Measurements from ENCODE around the gene DDX54. TPM values are rescaled to one million over a fixed set of nuclear protein-coding genes. Genes with fewer than 3 reads are reported as not detected.

The DDX54 gene, protein sequence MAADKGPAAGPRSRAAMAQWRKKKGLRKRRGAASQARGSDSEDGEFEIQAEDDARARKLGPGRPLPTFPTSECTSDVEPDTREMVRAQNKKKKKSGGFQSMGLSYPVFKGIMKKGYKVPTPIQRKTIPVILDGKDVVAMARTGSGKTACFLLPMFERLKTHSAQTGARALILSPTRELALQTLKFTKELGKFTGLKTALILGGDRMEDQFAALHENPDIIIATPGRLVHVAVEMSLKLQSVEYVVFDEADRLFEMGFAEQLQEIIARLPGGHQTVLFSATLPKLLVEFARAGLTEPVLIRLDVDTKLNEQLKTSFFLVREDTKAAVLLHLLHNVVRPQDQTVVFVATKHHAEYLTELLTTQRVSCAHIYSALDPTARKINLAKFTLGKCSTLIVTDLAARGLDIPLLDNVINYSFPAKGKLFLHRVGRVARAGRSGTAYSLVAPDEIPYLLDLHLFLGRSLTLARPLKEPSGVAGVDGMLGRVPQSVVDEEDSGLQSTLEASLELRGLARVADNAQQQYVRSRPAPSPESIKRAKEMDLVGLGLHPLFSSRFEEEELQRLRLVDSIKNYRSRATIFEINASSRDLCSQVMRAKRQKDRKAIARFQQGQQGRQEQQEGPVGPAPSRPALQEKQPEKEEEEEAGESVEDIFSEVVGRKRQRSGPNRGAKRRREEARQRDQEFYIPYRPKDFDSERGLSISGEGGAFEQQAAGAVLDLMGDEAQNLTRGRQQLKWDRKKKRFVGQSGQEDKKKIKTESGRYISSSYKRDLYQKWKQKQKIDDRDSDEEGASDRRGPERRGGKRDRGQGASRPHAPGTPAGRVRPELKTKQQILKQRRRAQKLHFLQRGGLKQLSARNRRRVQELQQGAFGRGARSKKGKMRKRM
- polyA plus RNA-seq (ENCODE audit: insufficient read length) = 58.6 TPM
- long read RNA-seq, donor 1, full-length matches to known transcripts = 11 of 21 reads
- long read RNA-seq, donor 1, partial matches to known transcripts = 10 of 21 reads
- long read RNA-seq, donor 1, other reads (novel, unspliced or antisense) = 0 of 21 reads
- long read RNA-seq, donor 2, full-length matches to known transcripts = 5 of 45 reads
- long read RNA-seq, donor 2, partial matches to known transcripts = 27 of 45 reads
- long read RNA-seq, donor 2, other reads (novel, unspliced or antisense) = 13 of 45 reads
- long read RNA-seq, donor 3, full-length matches to known transcripts = 1 of 10 reads
- long read RNA-seq, donor 3, partial matches to known transcripts = 9 of 10 reads
- long read RNA-seq, donor 3, other reads (novel, unspliced or antisense) = 0 of 10 reads
- long read RNA-seq, donor 4 = 0 reads
- long read RNA-seq, donor 5, full-length matches to known transcripts = 10 of 10 reads
- long read RNA-seq, donor 5, partial matches to known transcripts = 0 of 10 reads
- long read RNA-seq, donor 5, other reads (novel, unspliced or antisense) = 0 of 10 reads
- long read RNA-seq, donor 6, full-length matches to known transcripts = 11 of 11 reads
- long read RNA-seq, donor 6, partial matches to known transcripts = 0 of 11 reads
- long read RNA-seq, donor 6, other reads (novel, unspliced or antisense) = 0 of 11 reads
- long read RNA-seq, donor 7, full-length matches to known transcripts = 13 of 18 reads
- long read RNA-seq, donor 7, partial matches to known transcripts = 5 of 18 reads
- long read RNA-seq, donor 7, other reads (novel, unspliced or antisense) = 0 of 18 reads
- long read RNA-seq, donor 8, full-length matches to known transcripts = 3 of 3 reads
- long read RNA-seq, donor 8, partial matches to known transcripts = 0 of 3 reads
- long read RNA-seq, donor 8, other reads (novel, unspliced or antisense) = 0 of 3 reads

DNA sequence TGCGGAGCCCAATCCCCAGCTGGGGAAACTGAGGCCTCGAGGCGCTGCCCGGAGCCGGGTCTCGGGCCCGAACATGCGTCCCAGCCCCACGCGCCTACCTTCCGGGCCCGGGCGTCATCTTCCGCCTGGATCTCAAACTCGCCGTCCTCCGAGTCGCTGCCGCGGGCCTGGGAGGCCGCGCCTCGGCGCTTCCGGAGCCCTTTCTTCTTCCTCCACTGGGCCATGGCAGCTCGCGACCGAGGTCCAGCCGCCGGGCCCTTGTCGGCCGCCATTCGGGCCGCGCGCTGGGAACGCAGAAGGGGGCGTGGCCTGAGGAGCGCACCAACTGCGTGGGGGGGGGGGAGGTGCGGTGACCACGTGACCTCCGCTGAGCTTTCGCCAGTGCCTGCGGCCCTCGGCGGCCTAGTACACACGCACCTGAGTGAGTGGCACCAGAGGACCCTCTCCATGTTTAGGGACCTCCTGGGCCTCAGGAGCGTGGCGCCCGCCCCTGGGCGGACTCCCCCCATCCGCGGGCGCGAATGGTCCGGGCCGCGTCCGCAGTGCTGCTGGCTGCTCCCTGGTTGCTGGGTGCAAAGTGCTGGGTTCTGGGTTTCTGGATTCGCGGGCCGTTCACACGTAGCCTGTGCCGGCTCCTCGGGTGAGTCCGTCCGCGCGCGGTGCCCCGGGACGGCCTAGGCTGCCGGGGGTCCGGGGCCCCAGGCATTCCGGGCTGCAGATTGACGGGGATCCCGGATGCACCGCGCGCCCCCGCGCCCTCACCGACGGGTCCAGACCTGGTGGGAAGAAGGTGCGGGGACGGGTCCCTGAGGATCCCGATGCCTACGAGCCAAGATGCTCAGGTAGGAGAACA lies at the start of gene DDX54, which contains the start of gene RITA1:
DDX54 (minus strand) TSS at position 299 of the 853 bp plus-strand sequence; CDS start at position 272, 27 bp downstream.
RITA1 (plus strand) TSS at position 542 of the 853 bp plus-strand sequence. CDS start 1,026 bp downstream, outside the sequence.
- DNase-seq = peak; percentile 73

DNA sequence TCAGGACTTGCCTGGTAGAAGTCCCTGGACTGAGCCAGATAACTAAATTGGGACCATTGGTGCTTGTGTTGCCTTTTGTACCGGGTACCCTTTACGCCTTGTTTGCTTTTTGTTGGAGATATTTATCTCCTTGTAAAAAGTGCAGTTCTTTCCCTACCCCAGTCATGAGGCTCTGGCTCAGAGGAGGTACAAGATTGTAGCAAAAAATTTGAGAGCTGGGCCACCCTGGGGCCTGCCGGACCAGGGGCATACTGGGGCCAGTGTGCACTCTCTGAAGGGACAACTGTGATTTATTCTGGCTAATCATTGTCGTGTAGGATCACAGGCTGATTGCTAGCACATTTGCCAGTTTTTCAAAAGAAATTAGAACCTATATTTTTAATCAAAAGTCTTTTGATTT lies 49.2 kb upstream of the DDX54 start:
- DNase-seq = no peak

DNA sequence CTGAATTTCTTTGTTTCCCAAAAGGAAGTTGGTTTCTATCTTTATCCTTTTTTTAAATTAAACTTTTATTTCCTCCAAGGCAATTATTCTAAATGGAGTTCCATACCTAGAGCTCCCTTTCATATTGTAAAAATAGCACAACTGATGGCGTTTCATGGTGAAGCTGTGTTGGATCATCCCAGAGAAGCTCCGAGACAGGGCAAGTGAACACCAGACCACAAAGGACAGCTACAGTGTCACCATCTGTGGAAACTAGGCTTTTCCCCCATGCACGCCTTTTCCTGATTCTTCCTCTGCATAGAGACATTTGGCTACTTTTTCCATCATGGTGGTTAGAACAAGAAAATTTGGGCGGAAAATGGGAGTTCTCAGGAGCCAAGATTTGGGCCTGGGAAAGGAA lies 48.7 kb upstream of the DDX54 start:
- no peak for DNase-seq

DNA sequence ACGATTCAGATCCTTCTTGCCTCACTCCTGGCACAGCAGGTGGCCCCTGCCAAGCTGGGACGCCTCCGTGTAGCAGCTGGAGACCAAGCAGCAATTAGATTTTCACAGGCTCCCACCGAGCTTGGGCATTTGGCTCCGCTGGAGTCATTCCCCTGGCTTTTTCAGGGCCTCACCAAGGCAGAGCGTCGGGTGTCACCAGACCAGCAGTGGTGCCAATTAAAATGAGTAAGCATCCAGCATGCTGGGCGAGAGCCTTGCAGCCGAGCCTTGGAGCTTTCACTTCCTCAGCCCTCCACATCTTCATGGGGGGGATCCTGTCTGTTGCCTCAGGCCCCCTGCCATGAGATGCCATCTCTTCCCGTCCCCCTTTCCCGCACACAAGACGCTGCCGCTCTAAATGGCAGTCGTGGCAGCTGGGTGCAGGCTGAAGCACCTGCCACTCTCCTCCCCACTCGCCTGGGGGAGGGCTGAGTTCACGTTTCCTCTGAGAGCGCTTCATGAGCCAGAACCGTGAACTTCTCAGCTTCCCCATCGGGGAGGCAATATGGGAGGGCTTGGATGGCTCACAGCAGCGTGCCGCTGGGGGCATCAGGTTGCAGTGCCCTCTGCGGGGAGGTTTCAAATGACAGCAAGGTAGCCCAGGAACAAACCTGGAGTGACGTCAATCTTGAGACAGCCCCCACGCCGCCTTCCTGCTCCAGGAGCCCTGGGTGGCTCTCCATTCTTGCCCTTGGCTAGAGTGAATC lies 47.7 kb upstream of the DDX54 start:
- DNase-seq = peak; percentile 91

DNA sequence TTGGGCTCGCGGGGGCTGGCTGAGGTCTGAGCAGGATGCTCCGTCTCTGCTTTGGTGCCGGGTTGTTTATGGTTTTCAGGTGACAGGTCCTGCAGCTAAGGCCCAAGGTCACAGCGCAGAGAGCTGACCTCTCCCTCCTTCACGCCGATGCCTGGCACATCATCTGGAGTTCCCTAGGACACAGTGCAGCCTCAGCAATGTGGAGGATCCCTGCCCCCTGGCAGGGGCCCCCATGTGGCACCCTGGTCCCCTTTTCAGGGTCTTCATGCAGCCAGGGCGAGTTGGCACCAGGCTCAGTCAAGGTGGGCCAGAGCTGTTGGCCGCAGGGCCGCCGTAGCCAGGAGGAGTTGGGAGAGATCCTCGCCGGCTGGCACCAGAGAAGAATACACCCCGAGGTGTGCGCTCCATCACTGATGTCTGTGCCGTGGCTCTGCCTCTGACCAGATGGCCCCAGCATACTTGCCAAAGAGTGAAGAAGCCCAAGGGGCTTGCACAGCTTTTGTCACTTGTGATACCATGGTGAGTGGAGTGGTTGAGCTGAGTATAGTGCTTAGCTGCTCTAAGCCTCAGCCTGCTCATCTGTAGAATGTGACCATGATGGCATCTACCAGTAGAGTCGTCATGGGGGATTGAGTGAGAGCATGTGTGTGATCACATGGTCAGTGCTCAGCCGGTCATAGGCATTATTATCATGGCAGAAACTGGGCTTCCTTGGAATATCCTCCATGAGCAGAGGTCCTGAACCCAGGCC lies 47.0 kb upstream of the DDX54 start:
- no peak for DNase-seq

DNA sequence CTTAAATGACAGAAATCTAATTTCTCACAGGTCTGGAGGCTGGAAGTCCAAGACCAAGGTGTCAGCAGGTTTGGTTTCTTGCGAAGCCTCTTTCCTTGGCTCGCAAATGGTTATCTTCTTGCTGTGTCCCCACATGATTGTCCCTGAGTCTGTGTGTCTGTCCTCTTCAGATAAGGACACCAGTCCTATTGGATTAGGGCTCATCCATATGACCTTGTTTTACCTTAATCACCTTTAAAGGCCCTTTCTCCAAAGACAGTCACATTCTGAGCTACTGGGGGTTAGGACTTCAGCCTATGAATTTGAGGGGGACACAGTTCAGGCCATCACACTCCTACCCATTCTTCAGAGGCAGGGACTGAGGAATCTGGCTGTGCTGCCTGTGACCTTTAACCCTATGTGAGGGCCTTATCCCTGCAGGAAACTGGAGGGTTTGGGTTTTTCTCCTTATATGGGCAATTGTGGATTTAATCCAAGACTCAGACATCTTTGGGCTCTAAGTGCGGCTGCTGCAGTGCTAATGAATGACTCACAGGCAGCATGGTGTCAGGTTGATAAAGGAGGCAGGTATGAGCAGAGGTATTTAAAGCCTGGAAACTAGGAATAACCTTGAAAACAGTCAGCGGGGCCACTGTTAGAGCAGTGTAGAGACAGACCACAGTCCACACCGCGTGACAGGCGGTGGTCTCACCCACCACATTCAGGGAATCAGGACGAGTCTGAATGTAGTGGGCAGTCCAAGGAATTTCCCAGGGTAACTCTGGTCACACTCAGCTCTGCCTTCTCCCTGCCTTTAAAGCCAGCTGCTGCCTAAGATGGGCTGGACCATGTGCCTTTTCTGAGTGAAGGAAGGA lies 46.2 kb upstream of the DDX54 start:
- no peak for DNase-seq

DNA sequence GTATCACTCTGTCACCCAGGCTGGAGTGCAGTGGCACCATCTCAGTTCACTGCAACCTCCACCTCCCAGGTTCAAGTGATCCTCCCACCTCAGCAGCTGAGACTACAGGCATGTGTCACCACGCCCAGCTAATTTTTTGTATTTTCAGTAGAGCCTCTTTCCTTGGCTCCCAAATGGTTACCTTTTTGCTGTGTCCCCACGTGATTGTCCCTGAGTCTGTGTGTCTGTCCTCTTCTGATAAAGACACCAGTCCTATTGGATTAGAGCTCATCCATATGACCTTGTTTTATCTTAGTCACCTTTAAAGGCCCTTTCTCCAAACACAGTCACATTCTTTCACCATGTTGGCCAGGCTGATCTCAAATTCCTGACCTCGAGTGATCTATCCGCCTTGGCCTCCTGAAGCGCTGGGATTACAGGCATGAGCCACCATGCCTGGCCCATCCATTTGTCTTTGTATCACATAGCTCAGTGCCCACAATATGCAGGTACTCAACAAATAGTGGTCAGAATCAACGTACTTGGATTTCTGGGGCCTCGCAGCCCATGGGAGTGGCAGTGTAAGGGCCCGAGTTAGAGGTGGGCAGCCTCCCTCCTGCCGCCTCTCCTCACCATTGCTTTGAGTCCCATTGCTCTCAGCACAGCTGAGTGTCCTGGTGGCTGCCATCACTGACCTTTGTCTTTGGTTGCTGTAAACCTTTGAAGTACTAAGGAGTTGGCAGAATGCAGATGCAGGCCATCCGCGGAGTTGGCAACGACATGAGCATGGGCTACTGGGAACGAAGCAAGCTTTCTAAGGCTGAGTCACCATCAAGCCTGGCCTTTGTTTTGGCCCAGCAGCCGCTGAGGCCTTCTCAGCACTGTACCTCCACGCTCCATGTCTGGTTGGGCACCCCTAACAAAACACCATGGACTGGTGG lies 45.3 kb upstream of the DDX54 start:
- DNase-seq = no peak

DNA sequence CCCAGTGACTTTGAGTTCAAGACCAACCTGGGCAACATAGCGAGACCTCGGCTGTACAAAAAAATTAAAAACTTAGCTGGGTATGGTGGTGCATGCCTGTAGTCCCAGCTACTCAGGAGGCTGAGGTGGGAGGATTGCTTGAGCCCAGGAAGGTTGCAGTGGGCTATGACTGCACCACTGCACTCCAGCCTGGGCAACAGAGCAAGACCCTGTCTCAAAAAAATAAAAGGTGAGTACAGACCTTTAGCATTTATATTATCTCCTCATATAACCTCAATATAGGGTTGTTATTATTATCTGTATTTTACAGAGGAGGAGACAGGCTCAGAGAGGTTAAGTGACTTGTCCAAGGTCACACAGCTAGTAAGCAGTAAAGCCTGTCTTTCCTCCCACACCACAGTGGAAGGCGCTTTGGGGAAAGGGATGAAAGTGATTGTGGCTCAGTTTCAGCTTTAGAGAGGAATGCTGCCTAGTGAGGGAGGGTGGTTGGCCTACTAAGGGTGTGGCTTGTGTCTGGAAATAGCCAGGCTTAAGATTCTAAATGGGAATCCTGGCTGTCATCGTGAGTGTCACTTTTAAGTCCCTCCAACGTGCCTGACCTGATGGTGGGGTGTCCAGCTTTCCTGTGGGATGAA lies 43.2 kb upstream of the DDX54 start:
- DNase-seq = no peak

DNA sequence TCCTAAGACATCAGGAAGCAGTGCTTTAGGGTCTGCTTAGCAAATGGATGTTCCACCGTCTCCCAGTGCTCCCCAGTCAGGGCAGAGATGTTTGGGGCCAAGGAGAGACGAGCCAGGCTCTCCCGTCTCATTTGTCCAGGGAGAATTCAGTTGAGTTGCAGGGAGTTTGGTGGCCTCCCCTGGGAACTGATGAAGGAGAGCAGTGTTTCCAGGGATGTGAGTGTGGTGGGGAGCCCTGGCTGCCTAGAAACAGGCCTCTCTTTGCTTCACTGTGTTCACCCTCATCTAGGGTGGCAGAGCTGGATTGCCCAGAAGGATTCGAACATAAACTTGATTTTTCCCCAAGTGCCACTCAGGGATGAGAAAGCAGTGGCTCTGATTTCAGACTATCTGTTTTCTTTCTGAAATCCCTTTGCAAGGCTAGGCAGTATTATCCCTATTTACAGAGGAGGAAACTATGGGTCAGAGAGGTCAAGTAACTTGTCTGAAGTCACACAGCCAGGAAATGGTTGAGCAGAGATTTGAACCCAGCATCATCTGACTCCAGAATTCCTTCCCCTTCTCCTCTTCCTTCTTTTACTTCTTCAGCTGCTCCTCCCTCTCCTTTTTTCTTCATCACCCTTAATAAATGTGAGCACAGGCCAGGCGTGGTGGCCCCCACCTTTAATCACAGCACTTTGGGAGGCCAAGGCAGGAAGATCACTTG lies 42.6 kb upstream of the DDX54 start:
- DNase-seq = no peak

DNA sequence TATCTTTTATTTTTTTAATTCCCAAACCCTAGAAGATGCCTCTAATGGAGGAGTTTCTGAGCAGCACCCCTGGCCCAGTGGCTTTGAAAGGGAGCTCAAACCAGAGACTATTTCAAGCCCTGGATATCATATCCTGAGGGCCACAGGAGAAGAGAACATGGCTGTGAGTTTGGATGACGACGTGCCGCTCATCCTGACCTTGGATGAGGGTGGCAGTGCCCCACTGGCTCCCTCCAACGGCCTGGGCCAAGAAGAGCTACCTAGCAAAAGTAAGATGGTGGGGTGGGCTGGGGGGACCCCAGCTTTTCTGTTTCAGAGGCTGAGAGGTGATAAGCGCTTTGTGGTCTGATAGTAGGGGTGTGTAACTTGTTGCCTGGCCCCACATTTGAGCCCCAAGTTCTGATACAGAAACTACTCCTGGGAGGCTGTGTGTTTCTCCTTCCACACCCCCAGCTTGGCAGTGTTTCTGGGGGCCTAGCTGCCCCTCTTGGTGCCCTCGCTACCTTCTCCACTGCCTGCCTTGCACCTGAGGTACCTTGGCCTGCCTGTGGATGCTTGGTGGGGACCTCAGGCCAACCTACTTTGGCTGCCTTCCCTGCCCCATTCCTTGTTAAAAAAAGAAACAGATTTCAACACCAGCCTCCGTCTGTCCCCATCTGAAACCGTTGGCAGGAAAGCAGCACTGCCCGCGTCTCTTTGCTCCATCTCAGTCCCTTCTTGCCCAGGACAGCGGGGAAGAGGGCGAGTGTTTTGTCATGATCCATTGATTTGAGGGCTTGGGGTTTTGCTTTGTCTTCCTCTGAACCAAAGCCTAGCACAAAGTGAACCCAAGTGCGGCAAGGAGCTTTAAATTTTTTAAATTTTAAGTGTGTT lies 41.7 kb upstream of the DDX54 start:
- DNase-seq = no peak

DNA sequence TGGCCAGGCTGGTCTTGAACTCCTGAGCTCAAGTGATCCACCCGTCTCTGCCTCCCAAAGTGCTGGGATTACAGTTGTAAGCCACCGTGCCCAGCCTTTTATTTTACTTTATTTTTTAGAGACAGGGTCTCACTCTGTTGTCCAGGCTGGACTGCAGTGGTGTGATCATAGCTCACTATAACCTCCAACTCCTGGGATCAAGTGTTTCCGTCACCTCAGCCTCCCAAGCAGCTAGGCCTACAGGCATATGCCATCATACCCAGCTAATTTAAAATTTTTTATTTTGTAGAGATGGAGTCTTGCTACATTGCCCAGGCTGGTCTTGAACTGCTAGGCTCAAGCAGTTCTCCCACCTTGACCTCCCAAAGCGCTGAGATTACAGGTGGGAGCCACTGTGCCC lies 39.7 kb upstream of the DDX54 start:
- no peak for DNase-seq

DNA sequence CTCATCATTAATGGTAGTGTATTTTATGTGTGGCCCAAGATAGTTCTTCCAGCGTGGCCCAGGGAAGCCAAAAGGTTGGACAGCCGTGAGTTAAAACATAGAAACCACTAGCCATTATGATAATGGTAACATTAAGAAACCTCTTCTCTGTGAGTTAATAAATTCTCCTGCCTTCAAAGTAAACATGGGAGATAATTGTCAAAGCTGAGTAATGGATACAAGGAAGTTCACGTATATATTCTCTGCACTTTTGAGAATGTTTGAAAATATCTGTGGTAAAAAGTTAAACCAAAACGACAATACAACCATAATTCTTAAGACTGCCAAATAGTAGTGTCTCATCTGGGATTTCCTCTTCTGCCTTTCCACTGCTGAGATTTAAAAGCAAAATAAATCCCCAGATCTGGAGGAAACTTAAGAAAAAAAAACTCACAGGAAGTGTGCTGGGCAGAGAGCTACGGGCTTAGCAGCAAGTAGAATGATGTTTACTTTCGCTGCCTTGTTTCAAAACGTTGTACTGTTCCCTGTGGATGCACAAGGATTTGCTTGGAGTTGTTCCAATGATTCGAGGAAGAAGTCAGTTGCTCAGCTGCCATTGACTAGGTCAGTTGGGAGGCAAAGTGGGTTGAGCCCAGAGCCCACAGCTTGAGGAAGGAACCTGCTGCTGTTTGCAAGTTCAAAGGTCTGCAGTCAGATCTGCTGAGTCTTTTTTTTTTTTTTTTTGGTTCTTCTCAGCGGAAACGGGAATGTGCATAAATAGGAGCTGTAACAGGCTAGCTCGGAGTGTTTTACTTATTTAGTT lies 37.7 kb upstream of the DDX54 start:
- peak; percentile 74 for DNase-seq
